ENCODE results near the gene PTPN22. TPM values are rescaled to one million over a fixed set of nuclear protein-coding genes. Genes with fewer than 3 reads are reported as not detected.

PTPN22 gene
- total and polyA plus RNA-seq, 2 experiments from 2014 or later, result 0.17 to 0.47 TPM

DNA sequence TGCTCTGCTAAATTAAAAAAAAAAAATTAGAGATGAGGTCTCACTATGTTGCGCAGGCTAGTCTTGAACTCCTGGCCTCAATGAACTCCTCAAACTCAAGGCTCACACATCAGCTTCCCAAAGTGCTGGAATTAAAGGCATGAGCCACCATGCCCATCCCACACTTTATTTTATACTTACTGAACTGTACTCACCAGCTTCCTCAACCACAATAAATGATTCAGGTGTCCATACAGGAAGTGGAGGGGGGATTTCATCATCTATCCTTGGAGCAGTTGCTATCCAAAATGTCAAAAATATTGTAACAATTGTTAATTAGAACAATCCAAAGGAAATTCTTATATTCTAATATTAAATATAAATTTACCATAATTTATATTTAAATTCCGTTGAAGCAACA lies 36.8 kb downstream of the PTPN22 start:
- H3K27me3 ChIP-seq, result peaks cover 6% of the 10 kb centered on the region
- no peak overlapping the region for H2AFZ ChIP-seq
- no peaks in the 10 kb centered on the region for H3K4me1 ChIP-seq (ENCODE audit: insufficient read depth)
- H3K27ac ChIP-seq, result no peak overlapping the region
- H3K9me2 ChIP-seq (replicated peaks; ENCODE audit: insufficient read depth), result no peaks in the 10 kb centered on the region
- no peaks in the 10 kb centered on the region for H3K36me3 ChIP-seq (replicated peaks; ENCODE audit: insufficient read depth, low read depth)
- no peak overlapping the region for H3K4me2 ChIP-seq
- no peaks in the 10 kb centered on the region for H4K20me1 ChIP-seq (ENCODE audit: insufficient read depth, poor library complexity, severe bottlenecking)
- no peak for DNase-seq (ENCODE audit: low spot score)
- 98% methylated on average over 2 of the region's 2 CpGs for WGBS (ENCODE audit: low lambda C conversion rate, missing lambda C conversion rate)
- no peak overlapping the region for H3K4me3 ChIP-seq
- no peaks in the 10 kb centered on the region for H3K79me2 ChIP-seq
- TF ChIP-seq, protein P1, sequence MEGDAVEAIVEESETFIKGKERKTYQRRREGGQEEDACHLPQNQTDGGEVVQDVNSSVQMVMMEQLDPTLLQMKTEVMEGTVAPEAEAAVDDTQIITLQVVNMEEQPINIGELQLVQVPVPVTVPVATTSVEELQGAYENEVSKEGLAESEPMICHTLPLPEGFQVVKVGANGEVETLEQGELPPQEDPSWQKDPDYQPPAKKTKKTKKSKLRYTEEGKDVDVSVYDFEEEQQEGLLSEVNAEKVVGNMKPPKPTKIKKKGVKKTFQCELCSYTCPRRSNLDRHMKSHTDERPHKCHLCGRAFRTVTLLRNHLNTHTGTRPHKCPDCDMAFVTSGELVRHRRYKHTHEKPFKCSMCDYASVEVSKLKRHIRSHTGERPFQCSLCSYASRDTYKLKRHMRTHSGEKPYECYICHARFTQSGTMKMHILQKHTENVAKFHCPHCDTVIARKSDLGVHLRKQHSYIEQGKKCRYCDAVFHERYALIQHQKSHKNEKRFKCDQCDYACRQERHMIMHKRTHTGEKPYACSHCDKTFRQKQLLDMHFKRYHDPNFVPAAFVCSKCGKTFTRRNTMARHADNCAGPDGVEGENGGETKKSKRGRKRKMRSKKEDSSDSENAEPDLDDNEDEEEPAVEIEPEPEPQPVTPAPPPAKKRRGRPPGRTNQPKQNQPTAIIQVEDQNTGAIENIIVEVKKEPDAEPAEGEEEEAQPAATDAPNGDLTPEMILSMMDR (IDR thresholded peaks at IDR 0.05; ENCODE audit: poor library complexity), result no peak
- no peak for TF ChIP-seq EZH2 (IDR thresholded peaks at IDR 0.05; ENCODE audit: borderline replicate concordance)
- no peak for TF ChIP-seq EZH2phosphoT487 (IDR thresholded peaks at IDR 0.05; ENCODE audit: low read depth, severe bottlenecking, unreplicated experiment)
- no peaks in the 10 kb centered on the region for H3K9me3 ChIP-seq (ENCODE audit: low read depth)

DNA sequence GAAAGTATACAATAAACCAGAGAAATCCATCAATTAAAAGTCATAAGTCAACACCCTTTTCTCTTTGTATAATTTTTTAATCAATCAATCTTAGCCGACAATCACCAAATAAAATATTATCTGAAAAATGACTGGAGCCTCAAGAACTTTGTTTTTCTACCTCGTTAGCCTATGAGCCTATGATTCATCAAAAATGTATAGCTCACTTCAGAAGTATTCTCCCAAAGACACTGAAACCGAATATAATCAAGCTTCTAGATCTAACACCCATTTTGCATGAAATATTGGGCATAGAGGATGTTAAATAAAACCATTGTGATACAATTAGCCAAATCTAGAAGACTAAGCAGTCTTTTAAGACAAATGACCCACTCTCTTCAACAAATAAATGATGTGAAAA lies 41.5 kb downstream of the PTPN22 start:
- no peak for DNase-seq (ENCODE audit: low spot score)
- Histone ChIP-seq H3K36me3 (replicated peaks; ENCODE audit: insufficient read depth, low read depth) (no peaks in the 10 kb centered on the region), H3K27ac (no peak overlapping the region), H3K27me3 (peaks cover 6% of the 10 kb centered on the region), H3K4me1 (ENCODE audit: insufficient read depth) (no peaks in the 10 kb centered on the region), H3K4me3 (no peak overlapping the region), H3K4me2 (no peak overlapping the region), H3K9me3 (ENCODE audit: low read depth) (no peaks in the 10 kb centered on the region), H3K9me2 (replicated peaks; ENCODE audit: insufficient read depth) (no peaks in the 10 kb centered on the region), H4K20me1 (ENCODE audit: insufficient read depth, poor library complexity, severe bottlenecking) (no peaks in the 10 kb centered on the region), H2AFZ (no peak overlapping the region), H3K79me2 (no peaks in the 10 kb centered on the region)
- WGBS (ENCODE audit: low lambda C conversion rate, missing lambda C conversion rate), result 82% methylated on average over 3 of the region's 3 CpGs
- TF ChIP-seq EZH2 (IDR thresholded peaks at IDR 0.05; ENCODE audit: borderline replicate concordance), result no peak
- no peak for TF ChIP-seq EZH2phosphoT487 (IDR thresholded peaks at IDR 0.05; ENCODE audit: low read depth, severe bottlenecking, unreplicated experiment)
- TF ChIP-seq, protein P1 (IDR thresholded peaks at IDR 0.05; ENCODE audit: poor library complexity), result no peak

DNA sequence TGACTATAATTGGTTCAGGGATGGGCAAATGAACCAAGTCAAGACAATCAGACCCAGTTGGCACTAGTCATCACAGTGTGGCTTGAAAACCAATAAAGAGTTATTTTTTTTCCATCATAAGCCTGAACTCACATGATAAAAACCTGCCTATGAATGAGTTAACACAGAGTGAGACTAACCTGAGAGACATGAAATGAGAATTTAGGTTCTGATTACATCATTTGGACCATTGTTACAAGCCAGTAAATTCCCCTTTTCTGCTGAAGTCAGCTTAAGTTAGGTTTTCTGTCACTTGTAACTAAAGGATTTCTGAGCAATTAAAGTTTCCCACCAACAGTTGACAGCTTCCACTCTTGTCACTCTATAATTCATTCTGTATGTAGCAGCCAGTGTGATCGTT lies 49.6 kb downstream of the PTPN22 start:
- Histone ChIP-seq H3K27me3 (no peaks in the 10 kb centered on the region), H3K9me3 (ENCODE audit: low read depth) (no peaks in the 10 kb centered on the region), H3K27ac (no peak overlapping the region), H3K4me2 (no peak overlapping the region), H4K20me1 (ENCODE audit: insufficient read depth, poor library complexity, severe bottlenecking) (no peaks in the 10 kb centered on the region), H3K79me2 (no peaks in the 10 kb centered on the region), H2AFZ (no peak overlapping the region), H3K4me3 (no peak overlapping the region), H3K4me1 (ENCODE audit: insufficient read depth) (no peaks in the 10 kb centered on the region), H3K36me3 (replicated peaks; ENCODE audit: insufficient read depth, low read depth) (no peaks in the 10 kb centered on the region), H3K9me2 (replicated peaks; ENCODE audit: insufficient read depth) (no peaks in the 10 kb centered on the region)
- 53% methylated on average over 1 of the region's 1 CpG for WGBS (ENCODE audit: low lambda C conversion rate, missing lambda C conversion rate)
- DNase-seq (ENCODE audit: low spot score), result no peak
- TF ChIP-seq, protein P1 (IDR thresholded peaks at IDR 0.05; ENCODE audit: poor library complexity), result no peak
- no peak for TF ChIP-seq EZH2 (IDR thresholded peaks at IDR 0.05; ENCODE audit: borderline replicate concordance)
- no peak for TF ChIP-seq EZH2phosphoT487 (IDR thresholded peaks at IDR 0.05; ENCODE audit: low read depth, severe bottlenecking, unreplicated experiment)

DNA sequence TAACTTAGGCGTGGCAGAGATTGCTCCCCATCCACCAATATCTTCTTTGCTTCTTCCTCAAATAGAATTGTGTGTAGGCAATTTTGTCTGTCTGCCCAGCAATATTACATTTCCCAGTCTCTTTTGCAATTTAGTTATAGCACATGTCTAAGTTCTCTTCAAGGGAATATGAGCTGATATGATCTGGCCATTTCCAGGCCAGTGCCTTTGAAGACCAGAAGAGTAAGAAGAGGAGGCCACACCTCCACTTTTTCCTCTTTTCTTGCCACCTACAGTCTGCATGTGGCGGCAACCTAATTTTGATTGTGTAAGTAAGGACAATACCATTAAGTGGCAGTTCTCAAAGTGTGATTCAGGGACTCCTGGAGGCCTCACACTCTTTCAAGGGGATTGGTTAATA lies 52.9 kb downstream of the PTPN22 start:
- H3K4me1 ChIP-seq (ENCODE audit: insufficient read depth), result no peaks in the 10 kb centered on the region
- H3K4me2 ChIP-seq, result no peak overlapping the region
- WGBS (ENCODE audit: low lambda C conversion rate, missing lambda C conversion rate), result 91% methylated on average over 2 of the region's 2 CpGs
- H3K36me3 ChIP-seq (replicated peaks; ENCODE audit: insufficient read depth, low read depth), result no peaks in the 10 kb centered on the region
- H3K9me3 ChIP-seq (ENCODE audit: low read depth), result no peaks in the 10 kb centered on the region
- H3K79me2 ChIP-seq, result no peaks in the 10 kb centered on the region
- H3K9me2 ChIP-seq (replicated peaks; ENCODE audit: insufficient read depth), result no peaks in the 10 kb centered on the region
- H2AFZ ChIP-seq, result no peak overlapping the region
- no peaks in the 10 kb centered on the region for H4K20me1 ChIP-seq (ENCODE audit: insufficient read depth, poor library complexity, severe bottlenecking)
- DNase-seq (ENCODE audit: low spot score), result no peak
- TF ChIP-seq EZH2 (IDR thresholded peaks at IDR 0.05; ENCODE audit: borderline replicate concordance), result no peak
- TF ChIP-seq, protein P1 (IDR thresholded peaks at IDR 0.05; ENCODE audit: poor library complexity), result no peak
- no peak overlapping the region for H3K27ac ChIP-seq
- no peak overlapping the region for H3K4me3 ChIP-seq
- H3K27me3 ChIP-seq, result no peaks in the 10 kb centered on the region
